WERI-Rb-1 (cell line): ENCODE data around the gene CBFA2T3.

Source experiments
- DNase-seq: peaks from one replicate; pipeline ENCODE4 v3.0.0-alpha.2; 2020
- H3K27ac ChIP-seq: fragments of 250-450 bp; sonication (Bioruptor Pico); 2 replicates; pipeline ENCODE4 v1.5.1; 2020; ENCODE audit warnings: mild to moderate bottlenecking, moderate library complexity
- H3K27me3 ChIP-seq: fragments of 250-450 bp; sonication (Bioruptor Pico); 2 replicates; pipeline ENCODE4 v1.5.1; 2021; ENCODE audit warnings: mild to moderate bottlenecking, low read depth, moderate library complexity; ENCODE audit not compliant: insufficient read depth, severe bottlenecking
- H3K36me3 ChIP-seq: fragments of 250-450 bp; sonication (Bioruptor Pico); 2 replicates; pipeline ENCODE4 v1.5.1; 2020; ENCODE audit warnings: mild to moderate bottlenecking, moderate library complexity
- H3K4me3 ChIP-seq: 2 replicates; pipeline ENCODE4 v1.5.1; 2011; ENCODE audit warnings: low read depth, mild to moderate bottlenecking, control low read depth, low read length
- H3K9me3 ChIP-seq: fragments of 250-450 bp; sonication (Bioruptor Pico); 2 replicates; pipeline ENCODE4 v1.5.1; 2021; ENCODE audit warnings: mild to moderate bottlenecking, moderate library complexity; ENCODE audit not compliant: severe bottlenecking
- TF ChIP-seq, protein P1 (sequence below): IDR thresholded peaks from 2 replicates; pipeline ENCODE4 v1.5.1; 2011; ENCODE audit warnings: low read depth, mild to moderate bottlenecking, control low read depth, inconsistent platforms, low read length

CBFA2T3 gene

GRCh38 chr16:88988980-88989811 is 12.2 kb upstream of the CBFA2T3 start:
- Histone ChIP-seq H3K36me3 (no peaks in the 10 kb centered on the region), H3K4me3 (no peak overlapping the region), H3K9me3 (no peaks in the 10 kb centered on the region), H3K27me3 (no peaks in the 10 kb centered on the region), H3K27ac (no peak overlapping the region)
- TF ChIP-seq, protein P1, sequence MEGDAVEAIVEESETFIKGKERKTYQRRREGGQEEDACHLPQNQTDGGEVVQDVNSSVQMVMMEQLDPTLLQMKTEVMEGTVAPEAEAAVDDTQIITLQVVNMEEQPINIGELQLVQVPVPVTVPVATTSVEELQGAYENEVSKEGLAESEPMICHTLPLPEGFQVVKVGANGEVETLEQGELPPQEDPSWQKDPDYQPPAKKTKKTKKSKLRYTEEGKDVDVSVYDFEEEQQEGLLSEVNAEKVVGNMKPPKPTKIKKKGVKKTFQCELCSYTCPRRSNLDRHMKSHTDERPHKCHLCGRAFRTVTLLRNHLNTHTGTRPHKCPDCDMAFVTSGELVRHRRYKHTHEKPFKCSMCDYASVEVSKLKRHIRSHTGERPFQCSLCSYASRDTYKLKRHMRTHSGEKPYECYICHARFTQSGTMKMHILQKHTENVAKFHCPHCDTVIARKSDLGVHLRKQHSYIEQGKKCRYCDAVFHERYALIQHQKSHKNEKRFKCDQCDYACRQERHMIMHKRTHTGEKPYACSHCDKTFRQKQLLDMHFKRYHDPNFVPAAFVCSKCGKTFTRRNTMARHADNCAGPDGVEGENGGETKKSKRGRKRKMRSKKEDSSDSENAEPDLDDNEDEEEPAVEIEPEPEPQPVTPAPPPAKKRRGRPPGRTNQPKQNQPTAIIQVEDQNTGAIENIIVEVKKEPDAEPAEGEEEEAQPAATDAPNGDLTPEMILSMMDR: no peak
- DNase-seq: no peak

DNA sequence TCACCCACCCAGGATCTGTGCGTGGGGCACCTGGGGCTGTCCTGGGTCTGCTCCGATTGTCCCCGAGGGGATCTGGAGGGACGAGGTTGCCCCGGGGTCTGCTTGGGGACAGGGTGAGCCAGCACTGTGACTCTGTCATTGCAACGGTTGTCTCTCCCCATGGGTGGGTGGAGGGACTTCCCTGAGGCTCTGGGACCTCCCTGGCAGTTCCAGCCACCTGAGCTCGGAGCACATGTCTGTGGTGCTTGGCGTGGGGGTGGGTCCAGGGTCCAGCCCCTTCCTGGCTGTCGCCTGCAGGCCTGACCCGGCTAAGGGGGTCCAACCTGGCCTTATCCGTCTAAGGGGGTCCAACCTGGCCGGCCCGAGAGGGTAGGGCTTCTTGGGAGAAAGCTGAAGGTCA is 8.5 kb upstream of the CBFA2T3 start:
- Histone ChIP-seq H3K27me3 (no peaks in the 10 kb centered on the region), H3K4me3 (no peak overlapping the region), H3K27ac (no peak overlapping the region), H3K36me3 (no peaks in the 10 kb centered on the region), H3K9me3 (no peaks in the 10 kb centered on the region)
- DNase-seq: no peak
- TF ChIP-seq, protein P1: no peak

- Histone ChIP-seq H3K27ac (no peak overlapping the region), H3K4me3 (no peak overlapping the region), H3K27me3 (no peaks in the 10 kb centered on the region), H3K36me3 (no peaks in the 10 kb centered on the region), H3K9me3 (no peaks in the 10 kb centered on the region)
- no peak for DNase-seq
- TF ChIP-seq, protein P1: no peak
Measured at GRCh38 chr16:88983771-88984687, 7.0 kb upstream of the CBFA2T3 start.

DNA sequence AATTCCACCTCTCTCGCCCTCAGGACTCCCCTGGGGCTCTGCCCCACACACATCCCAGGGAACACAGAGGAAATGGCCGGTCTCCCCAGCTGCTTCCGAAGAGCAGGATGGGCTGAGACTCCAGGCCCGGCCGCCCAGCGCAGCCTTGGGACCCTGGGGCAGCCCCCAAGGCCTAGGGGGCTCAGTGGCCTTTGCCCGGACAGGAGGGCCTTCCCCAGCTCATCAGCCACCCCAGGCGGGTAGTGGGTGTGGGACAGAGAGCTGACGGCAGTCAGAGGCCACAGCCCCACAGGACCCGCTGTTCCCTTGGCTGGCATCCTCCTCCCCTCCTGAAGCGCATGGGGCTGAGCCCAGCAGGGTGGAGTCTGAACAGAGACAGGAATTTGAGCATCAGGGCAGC is 6.2 kb upstream of the CBFA2T3 start:
- no peak overlapping the region for H3K4me3 ChIP-seq
- no peaks in the 10 kb centered on the region for H3K9me3 ChIP-seq
- H3K27ac ChIP-seq: no peak overlapping the region
- DNase-seq: no peak
- H3K27me3 ChIP-seq: no peaks in the 10 kb centered on the region
- H3K36me3 ChIP-seq: no peaks in the 10 kb centered on the region
- TF ChIP-seq, protein P1: no peak

DNA sequence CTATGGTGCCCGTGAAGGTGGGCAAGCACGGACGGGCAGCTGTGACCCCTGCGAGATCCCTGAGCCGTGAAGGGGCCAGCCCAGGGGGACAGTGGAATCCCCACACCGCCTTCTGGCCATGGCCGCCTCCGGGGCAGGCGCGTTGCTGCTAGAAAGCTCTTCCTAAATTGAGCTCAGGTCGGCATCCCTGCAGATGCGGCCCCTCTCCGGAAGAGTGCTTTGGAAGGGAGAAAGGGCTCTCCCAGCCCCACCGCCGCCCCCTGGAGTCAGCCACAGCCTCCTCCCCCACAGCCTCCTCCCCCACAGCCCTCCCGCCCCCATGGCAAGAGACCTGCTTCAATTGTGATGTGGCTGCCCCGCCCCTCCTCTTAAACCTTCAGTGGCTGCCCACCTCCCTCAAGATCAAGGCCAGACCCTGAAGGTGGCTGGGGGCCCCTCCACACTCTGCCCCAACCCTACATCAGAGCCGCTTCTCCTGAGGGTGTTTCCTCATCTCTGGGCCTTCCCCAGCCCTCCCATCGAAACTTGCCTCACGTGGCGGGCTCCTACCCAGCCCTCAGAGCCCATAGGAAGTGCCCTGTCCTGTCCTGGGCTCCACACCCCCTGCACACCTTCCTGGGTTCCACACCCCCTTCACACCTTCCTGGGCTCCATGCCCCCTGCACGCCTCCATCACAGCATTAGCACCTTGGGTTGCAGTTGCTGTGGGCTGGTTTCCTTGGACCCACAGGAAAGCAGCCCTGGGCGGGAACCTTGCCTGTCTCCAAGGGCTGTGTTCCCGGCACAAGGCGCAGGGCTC is 5.5 kb upstream of the CBFA2T3 start:
- Histone ChIP-seq H3K4me3 (no peak overlapping the region), H3K36me3 (no peaks in the 10 kb centered on the region), H3K27me3 (no peaks in the 10 kb centered on the region), H3K9me3 (no peaks in the 10 kb centered on the region), H3K27ac (no peak overlapping the region)
- no peak for DNase-seq
- TF ChIP-seq, protein P1: no peak
